Measurements from ENCODE around the gene FNDC3B.

DNA sequence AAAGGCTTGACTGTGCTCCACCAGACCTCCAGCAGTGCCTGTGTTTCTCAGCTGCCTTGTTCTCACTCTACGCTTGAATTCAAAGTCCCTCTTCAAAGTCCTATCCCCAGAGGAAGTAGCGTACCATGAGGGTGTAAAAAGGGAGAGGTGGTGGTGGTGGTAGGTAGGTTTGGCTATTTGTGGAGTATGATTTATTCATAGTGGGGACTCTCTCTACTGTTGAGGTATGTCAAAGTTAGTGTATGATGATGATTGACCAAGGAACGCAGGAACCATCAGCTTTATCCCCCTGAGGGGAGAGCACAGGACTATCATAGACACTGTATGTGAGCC is 271.0 kb downstream of the FNDC3B start:
- TF ChIP-seq EZH2 (IDR thresholded peaks at IDR 0.05; ENCODE audit: borderline replicate concordance, insufficient read depth, low read depth, low read length, poor library complexity, severe bottlenecking) = no peak
- TF ChIP-seq, protein P1, sequence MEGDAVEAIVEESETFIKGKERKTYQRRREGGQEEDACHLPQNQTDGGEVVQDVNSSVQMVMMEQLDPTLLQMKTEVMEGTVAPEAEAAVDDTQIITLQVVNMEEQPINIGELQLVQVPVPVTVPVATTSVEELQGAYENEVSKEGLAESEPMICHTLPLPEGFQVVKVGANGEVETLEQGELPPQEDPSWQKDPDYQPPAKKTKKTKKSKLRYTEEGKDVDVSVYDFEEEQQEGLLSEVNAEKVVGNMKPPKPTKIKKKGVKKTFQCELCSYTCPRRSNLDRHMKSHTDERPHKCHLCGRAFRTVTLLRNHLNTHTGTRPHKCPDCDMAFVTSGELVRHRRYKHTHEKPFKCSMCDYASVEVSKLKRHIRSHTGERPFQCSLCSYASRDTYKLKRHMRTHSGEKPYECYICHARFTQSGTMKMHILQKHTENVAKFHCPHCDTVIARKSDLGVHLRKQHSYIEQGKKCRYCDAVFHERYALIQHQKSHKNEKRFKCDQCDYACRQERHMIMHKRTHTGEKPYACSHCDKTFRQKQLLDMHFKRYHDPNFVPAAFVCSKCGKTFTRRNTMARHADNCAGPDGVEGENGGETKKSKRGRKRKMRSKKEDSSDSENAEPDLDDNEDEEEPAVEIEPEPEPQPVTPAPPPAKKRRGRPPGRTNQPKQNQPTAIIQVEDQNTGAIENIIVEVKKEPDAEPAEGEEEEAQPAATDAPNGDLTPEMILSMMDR (IDR thresholded peaks at IDR 0.05) = no peak

Data from B cell (primary cell).